ENCODE data around the gene DISP2.

GRCh38 chr15:40381818-40382529, 24.0 kb downstream of the DISP2 start:
- no peak for TF ChIP-seq POLR2A (IDR thresholded peaks at IDR 0.05)
- no peak for TF ChIP-seq CTCF (IDR thresholded peaks at IDR 0.05)
- TF ChIP-seq POLR2AphosphoS5 (IDR thresholded peaks at IDR 0.05): no peak
